RWPE2 (cell line): ENCODE measurements around the gene RIC1.
A peak's percentile ranks its signal among the peaks of the same experiment; 100 is the strongest.
"Not testable (repeated sequence)": the region's sequence is repeated elsewhere in the genome, so short reads cannot be mapped to it uniquely, and the experiment has no call there.

Experiments used
- ATAC-seq: fragments of 200-7000 bp; cut with Tn5 transposase; 3 replicates; pipeline ENCODE4 v1.9.1; 2021; ENCODE audit warnings: low read depth
- DNase-seq: peaks from one replicate; pipeline ENCODE4 v3.0.0-alpha.2; 2020; ENCODE audit warnings: low spot score
- H3K27ac ChIP-seq: fragments of 450-650 bp; 2 replicates; pipeline ENCODE4 v1.5.1; 2017; ENCODE audit warnings: mild to moderate bottlenecking; ENCODE audit not compliant: poor library complexity, severe bottlenecking
- H3K27me3 ChIP-seq: fragments of 250-450 bp; sonication (Bioruptor Pico); 2 replicates; pipeline ENCODE4 v1.5.1; 2021; ENCODE audit warnings: mild to moderate bottlenecking, moderate library complexity; ENCODE audit not compliant: insufficient read depth, poor library complexity, severe bottlenecking
- H3K36me3 ChIP-seq: fragments of 250-450 bp; sonication (Bioruptor Pico); 2 replicates; pipeline ENCODE4 v1.5.1; 2020; ENCODE audit warnings: low read depth, mild to moderate bottlenecking, moderate library complexity
- H3K4me1 ChIP-seq: fragments of 250-450 bp; sonication (Bioruptor Pico); 2 replicates; pipeline ENCODE4 v1.5.1; 2021; ENCODE audit warnings: mild to moderate bottlenecking, moderate library complexity; ENCODE audit not compliant: insufficient read depth, poor library complexity, severe bottlenecking
- H3K4me3 ChIP-seq: fragments of 250-450 bp; sonication (Bioruptor Pico); 2 replicates; pipeline ENCODE4 v1.5.1; 2021; ENCODE audit warnings: mild to moderate bottlenecking, moderate library complexity; ENCODE audit not compliant: severe bottlenecking
- H3K9me3 ChIP-seq: fragments of 250-450 bp; sonication (Bioruptor Pico); 2 replicates; pipeline ENCODE4 v1.5.1; 2021; ENCODE audit warnings: mild to moderate bottlenecking, moderate library complexity; ENCODE audit not compliant: severe bottlenecking
- TF ChIP-seq, protein P1 (sequence below): fragments of 450-650 bp; IDR thresholded peaks from one replicate; pipeline ENCODE4 v1.5.1; 2017; ENCODE audit warnings: mild to moderate bottlenecking, moderate library complexity; ENCODE audit not compliant: poor library complexity, severe bottlenecking

Gene RIC1

GRCh38 chr9:5671711-5672353 lies 42.9 kb downstream of the RIC1 start:
- Histone ChIP-seq H3K4me3 (no peak overlapping the region), H3K36me3 (peaks cover 4% of the 10 kb centered on the region; the same call in 1 of the 2 replicates), H3K9me3 (no peaks in the 10 kb centered on the region), H3K4me1 (peaks cover 24% of the 10 kb centered on the region), H3K27me3 (no peaks in the 10 kb centered on the region), H3K27ac (peak overlapping the region; percentile 10)
- no peak for DNase-seq
- peak; percentile 68 for ATAC-seq
- TF ChIP-seq, protein P1, sequence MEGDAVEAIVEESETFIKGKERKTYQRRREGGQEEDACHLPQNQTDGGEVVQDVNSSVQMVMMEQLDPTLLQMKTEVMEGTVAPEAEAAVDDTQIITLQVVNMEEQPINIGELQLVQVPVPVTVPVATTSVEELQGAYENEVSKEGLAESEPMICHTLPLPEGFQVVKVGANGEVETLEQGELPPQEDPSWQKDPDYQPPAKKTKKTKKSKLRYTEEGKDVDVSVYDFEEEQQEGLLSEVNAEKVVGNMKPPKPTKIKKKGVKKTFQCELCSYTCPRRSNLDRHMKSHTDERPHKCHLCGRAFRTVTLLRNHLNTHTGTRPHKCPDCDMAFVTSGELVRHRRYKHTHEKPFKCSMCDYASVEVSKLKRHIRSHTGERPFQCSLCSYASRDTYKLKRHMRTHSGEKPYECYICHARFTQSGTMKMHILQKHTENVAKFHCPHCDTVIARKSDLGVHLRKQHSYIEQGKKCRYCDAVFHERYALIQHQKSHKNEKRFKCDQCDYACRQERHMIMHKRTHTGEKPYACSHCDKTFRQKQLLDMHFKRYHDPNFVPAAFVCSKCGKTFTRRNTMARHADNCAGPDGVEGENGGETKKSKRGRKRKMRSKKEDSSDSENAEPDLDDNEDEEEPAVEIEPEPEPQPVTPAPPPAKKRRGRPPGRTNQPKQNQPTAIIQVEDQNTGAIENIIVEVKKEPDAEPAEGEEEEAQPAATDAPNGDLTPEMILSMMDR: no peak

- H3K27ac ChIP-seq: peak overlapping the region; percentile 5
- not testable (repeated sequence) for DNase-seq, ATAC-seq, H3K36me3 ChIP-seq, H3K9me3 ChIP-seq, H3K27me3 ChIP-seq, H3K4me3 ChIP-seq
- peaks cover 24% of the 10 kb centered on the region for H3K4me1 ChIP-seq
These were observed 46.1 kb downstream of the RIC1 start for GRCh38 chr9:5675046-5675445.

DNA sequence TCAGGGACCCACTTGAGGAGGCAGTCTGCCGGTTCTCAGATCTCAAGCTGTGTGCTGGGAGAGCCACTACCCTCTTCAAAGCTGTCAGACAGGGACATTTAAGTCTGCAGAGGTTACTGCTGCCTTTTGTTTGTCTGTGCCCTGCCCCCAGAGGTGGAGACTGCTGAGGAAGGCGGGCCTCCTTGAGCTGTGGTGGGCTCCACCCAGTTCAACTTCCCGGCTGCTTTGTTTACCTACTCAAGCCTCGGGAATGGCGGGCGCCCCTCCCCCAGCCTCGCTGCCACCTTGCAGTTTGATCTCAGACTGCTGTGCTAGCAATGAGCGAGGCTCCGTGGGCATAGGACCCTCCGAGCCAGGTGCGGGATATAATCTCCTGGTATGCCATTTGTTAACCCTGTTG lies 54.7 kb downstream of the RIC1 start:
- not testable (repeated sequence) for ATAC-seq, H3K9me3 ChIP-seq, H3K4me3 ChIP-seq, DNase-seq, H3K27ac ChIP-seq, H3K27me3 ChIP-seq, H3K36me3 ChIP-seq
- peaks cover 16% of the 10 kb centered on the region for H3K4me1 ChIP-seq

GRCh38 chr9:5684101-5684500 lies 55.2 kb downstream of the RIC1 start:
- no peak for DNase-seq
- ATAC-seq: no peak
- Histone ChIP-seq H3K4me3 (no peak overlapping the region), H3K4me1 (peaks cover 17% of the 10 kb centered on the region), H3K27ac (no peak overlapping the region), H3K27me3 (no peaks in the 10 kb centered on the region), H3K9me3 (peaks cover 4% of the 10 kb centered on the region), H3K36me3 (no peaks in the 10 kb centered on the region)
- TF ChIP-seq, protein P1: no peak

DNA sequence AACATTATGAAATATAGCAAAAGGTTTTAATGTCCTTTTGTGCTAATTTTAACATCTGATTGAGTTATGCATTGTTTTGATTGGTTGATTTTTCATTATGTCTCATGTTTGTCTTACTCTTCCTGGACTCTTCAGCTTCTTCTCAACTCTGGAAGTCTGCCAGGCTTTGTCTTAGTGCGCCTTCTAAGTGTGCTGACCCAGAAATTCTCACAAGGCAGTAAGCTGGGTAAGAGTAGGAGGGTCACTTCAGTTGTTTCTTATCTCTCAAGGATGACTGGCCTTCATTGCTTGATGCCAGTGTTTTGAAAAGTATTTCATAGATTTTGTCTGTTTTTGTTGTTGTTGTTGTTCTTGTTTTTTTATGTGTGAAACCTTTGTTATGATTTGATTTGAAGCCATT lies 59.2 kb downstream of the RIC1 start:
- ATAC-seq (no peak), DNase-seq (no peak)
- no peaks in the 10 kb centered on the region for H3K36me3 ChIP-seq

DNA sequence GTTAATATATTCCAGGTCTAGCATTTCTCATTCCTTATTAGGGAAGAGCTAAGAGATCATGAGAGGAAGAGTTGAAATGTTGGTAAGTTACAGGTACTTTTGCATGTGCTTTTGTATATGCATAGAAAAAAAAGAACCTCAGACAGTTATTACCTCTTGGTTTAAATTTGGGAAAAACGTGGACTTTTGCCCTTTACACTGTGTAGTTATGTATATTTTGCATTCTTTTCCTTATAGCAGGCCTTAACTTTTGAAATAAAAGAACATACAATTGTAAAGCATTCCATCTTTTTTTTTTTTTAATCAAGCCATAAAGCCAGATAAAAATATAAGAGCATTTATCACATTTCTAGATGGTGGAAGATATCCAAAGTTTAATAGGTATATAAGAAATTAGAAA lies 61.4 kb downstream of the RIC1 start:
- peaks cover 19% of the 10 kb centered on the region for H3K4me1 ChIP-seq
- no peak for ATAC-seq
- no peak overlapping the region for H3K4me3 ChIP-seq
- no peaks in the 10 kb centered on the region for H3K27me3 ChIP-seq
- DNase-seq: no peak
- H3K27ac ChIP-seq: no peak overlapping the region
- no peaks in the 10 kb centered on the region for H3K36me3 ChIP-seq
- TF ChIP-seq, protein P1: no peak
- H3K9me3 ChIP-seq: no peaks in the 10 kb centered on the region

More for the DNA sequence above, 59.2 kb downstream of the RIC1 start:
- Histone ChIP-seq H3K27me3 (no peaks in the 10 kb centered on the region), H3K4me1 (peaks cover 19% of the 10 kb centered on the region), H3K9me3 (no peaks in the 10 kb centered on the region), H3K4me3 (no peak overlapping the region), H3K27ac (no peak overlapping the region)
- TF ChIP-seq, protein P1: no peak
